Ovary (tissue), 9 donors: Measurements from ENCODE around the gene MPZ. TPM values are rescaled to one million over a fixed set of nuclear protein-coding genes. Genes with fewer than 3 reads are reported as not detected.

ENCODE experiments used
- DNase-seq, 5 donors: peaks; one replicate each; pipeline ENCODE4 v3.0.0-alpha.2; 2019 to 2020
- H3K27ac ChIP-seq, 2 donors: fragments of 200-600 bp; one replicate each; pipeline versions ENCODE4 v1.5.1 to v1.8.0; 2019 to 2022
- H3K27me3 ChIP-seq: fragments of 200-600 bp; one replicate; pipeline ENCODE4 v1.8.0; 2022
- H3K36me3 ChIP-seq: fragments of 200-600 bp; sonication (generic); one replicate; pipeline ENCODE4 v1.5.1; 2019
- H3K4me1 ChIP-seq: one replicate; pipeline ENCODE4 v1.8.1; 2013; ENCODE audit warnings: mild to moderate bottlenecking, moderate library complexity; ENCODE audit not compliant: insufficient read depth
- H3K4me3 ChIP-seq: fragments of 200-600 bp; sonication (generic); one replicate; pipeline ENCODE4 v1.5.1; 2017
- H3K9me3 ChIP-seq, 2 donors: fragments of 200-600 bp in 1 of 2; sonication (generic) in 1 of 2; one replicate each; pipeline versions ENCODE4 v1.5.1 to v1.8.1; 2013 to 2019; ENCODE audit warnings: mild to moderate bottlenecking in 1 of 2, moderate library complexity in 1 of 2
- EP300 ChIP-seq: sonication (generic); formaldehyde crosslinking; IDR thresholded peaks from one replicate; pipeline ENCODE4 v1.6.1; 2017; ENCODE audit warnings: antibody characterized with exemption
- POLR2A ChIP-seq: fragments of 450-650 bp; IDR thresholded peaks from one replicate; pipeline ENCODE4 v1.6.1; 2017; ENCODE audit warnings: antibody characterized with exemption, mild to moderate bottlenecking, moderate library complexity
- WGBS, 3 donors: extraction: QIAGEN DNeasy Blood & Tissue Kit in 1 of 3; methylation state at CpG; one replicate each; pipeline versions ENCODE4 v1.1.5 to v1.1.7; 2013 to 2017; 5-methylcytosine and 5-hydroxymethylcytosine counted together
- intact Hi-C, 4 donors: fragments of 100-400 bp; cut with DNase I; formaldehyde crosslinking; loops; one replicate each; pipeline versions ENCODE4 v1.11.0 to v1.15.1; 2022 to 2023
- polyA plus RNA-seq, 2 donors: library from polyadenylated mRNA; stranded (reverse); fragments of 200-250 nt in 1 of 2; fragments of 350-450 nt in 1 of 2; fragmentation: Illumina TruSeq in 1 of 2; extraction: RNeasy Lipid Tissue Mini Kit (QIAGEN cat#74804) in 1 of 2; gene quantifications; one replicate each; pipeline ENCODE4 v1.2.3, GENCODE V29; 2013 to 2014
- total RNA-seq, 7 donors: library from RNA; depleted of rRNA in 2 of 7; stranded (reverse); fragments of >200 nt in 2 of 7; fragmentation: NEBNext Ultra II Directional in 3 of 7; extraction: Animal tissue kit (Norgen Biotek cat#: 25700) in 3 of 7; gene quantifications; one replicate each; pipeline versions ENCODE4 v1.1.0 to v1.2.4, GENCODE V29; 2016 to 2023
- TF ChIP-seq, protein P1 (sequence below), 3 donors: fragments of 450-650 bp in 2 of 3; fragments of 200-600 bp in 1 of 3; IDR thresholded peaks; one replicate each; pipeline versions ENCODE4 v1.5.1 to v1.8.0; 2016 to 2022; ENCODE audit warnings: antibody characterized with exemption in 3 of 3, mild to moderate bottlenecking in 1 of 3
- donor health status: DM: no; HTN: no; CAD: no; lungs with moderate emphysema.
- donor health status: DM: no; HTN: no; CAD: no.
- donor health status: Bipolar disorder and iron deficiency.
- donor health status: DM: yes; HTN: yes; CAD: no.
- donor health status: DM: no; HTN: no; CAD: no.
- donor health status: DM: yes; HTN: yes; CAD: no.

Gene MPZ
- total and polyA plus RNA-seq, 9 donors, result 1.4 to 9.3 (median 2.5) TPM

DNA sequence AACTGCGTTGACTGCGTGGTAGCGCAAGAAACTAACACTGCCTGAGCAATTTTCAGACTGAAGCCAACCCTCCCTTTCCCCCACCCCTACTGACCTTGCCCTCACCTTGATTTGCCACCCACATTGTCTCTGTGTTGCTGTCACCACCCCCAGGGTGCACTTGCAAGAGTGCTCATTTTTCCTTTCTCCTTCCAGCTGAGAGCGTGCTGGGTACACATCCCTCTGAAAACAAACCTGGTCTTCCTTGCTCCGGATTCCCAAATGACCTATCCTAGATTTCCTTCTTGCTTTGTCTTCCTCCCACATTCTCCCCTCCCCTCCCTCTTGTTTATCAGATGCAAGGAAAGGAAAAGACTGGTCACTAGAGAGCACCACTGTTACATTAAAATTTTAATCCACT, 24.2 kb downstream of the MPZ start:
- no peak for TF ChIP-seq EP300
- TF ChIP-seq POLR2A, result no peak
- TF ChIP-seq, protein P1, sequence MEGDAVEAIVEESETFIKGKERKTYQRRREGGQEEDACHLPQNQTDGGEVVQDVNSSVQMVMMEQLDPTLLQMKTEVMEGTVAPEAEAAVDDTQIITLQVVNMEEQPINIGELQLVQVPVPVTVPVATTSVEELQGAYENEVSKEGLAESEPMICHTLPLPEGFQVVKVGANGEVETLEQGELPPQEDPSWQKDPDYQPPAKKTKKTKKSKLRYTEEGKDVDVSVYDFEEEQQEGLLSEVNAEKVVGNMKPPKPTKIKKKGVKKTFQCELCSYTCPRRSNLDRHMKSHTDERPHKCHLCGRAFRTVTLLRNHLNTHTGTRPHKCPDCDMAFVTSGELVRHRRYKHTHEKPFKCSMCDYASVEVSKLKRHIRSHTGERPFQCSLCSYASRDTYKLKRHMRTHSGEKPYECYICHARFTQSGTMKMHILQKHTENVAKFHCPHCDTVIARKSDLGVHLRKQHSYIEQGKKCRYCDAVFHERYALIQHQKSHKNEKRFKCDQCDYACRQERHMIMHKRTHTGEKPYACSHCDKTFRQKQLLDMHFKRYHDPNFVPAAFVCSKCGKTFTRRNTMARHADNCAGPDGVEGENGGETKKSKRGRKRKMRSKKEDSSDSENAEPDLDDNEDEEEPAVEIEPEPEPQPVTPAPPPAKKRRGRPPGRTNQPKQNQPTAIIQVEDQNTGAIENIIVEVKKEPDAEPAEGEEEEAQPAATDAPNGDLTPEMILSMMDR (IDR thresholded peaks at IDR 0.05), result no peak
- 57 to 75% (median 60%) methylated on average over 5 of the region's 5 CpGs for WGBS, 3 donors
- no peak for DNase-seq
- intact Hi-C loops, result loop anchor here in 1 of 4 donors (5.0 kb wide), 1 partner anchor 58 kb away; the partner anchor contains the start of gene TOMM40L
- no peak overlapping the region for H3K27ac ChIP-seq
- H3K4me1 ChIP-seq, result no peaks in the 10 kb centered on the region
- no peaks in the 10 kb centered on the region for H3K36me3 ChIP-seq
- no peaks in the 10 kb centered on the region for H3K9me3 ChIP-seq
- H3K27me3 ChIP-seq, result no peaks in the 10 kb centered on the region
- no peak overlapping the region for H3K4me3 ChIP-seq

DNA sequence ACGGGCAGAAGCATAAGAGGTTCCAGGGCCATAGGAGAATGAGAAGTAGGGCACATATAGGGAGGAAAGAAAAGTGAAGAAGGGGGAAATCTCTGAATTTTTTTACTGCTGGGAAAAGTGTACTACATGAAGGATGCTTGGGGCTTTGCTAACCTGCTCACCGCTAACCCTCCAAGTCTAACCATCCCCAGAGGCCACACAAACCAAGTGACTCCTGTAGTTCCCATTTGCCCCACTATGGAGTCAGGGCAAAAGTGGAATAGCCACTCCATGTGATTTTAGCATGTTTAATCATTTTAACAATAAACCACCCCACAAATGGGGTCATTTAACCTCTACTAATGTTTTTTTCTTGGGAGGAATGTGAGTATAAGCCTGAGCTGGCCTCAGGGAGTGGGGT, 24.7 kb downstream of the MPZ start:
- Histone ChIP-seq H3K4me3 (no peak overlapping the region), H3K27me3 (no peaks in the 10 kb centered on the region), H3K4me1 (no peaks in the 10 kb centered on the region), H3K27ac (no peak overlapping the region), H3K36me3 (no peaks in the 10 kb centered on the region), H3K9me3 (no peaks in the 10 kb centered on the region)
- no peak for DNase-seq
- WGBS, 3 donors, result 89 to 98% (median 95%) methylated on average over 2 of the region's 2 CpGs
- intact Hi-C loops, result loop anchor here in 1 of 4 donors (5.0 kb wide), 1 partner anchor 58 kb away; the partner anchor contains the start of gene TOMM40L
- no peak for TF ChIP-seq POLR2A
- TF ChIP-seq, protein P1 (IDR thresholded peaks at IDR 0.05), result no peak
- no peak for TF ChIP-seq EP300

DNA sequence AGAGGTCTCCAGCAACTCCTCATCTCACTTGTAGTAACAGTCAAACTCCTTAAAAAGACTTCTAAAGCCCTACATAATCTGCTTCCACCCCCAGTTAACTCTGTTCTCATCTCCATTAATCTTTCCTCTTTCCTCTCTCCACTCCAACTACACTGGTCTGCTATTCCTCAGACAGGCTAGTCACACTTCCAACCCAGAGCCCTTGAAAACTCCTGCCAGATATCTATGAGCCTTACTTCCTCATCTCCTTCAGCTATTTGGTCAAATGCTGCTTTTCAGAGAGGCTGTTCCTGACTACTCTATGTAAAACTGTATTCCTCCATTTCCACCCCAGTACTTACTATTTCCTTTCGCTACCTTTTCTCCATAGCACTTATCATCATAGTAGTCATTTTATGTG, 26.8 kb downstream of the MPZ start:
- DNase-seq, result no peak
- H3K4me3 ChIP-seq, result no peak overlapping the region
- no peaks in the 10 kb centered on the region for H3K36me3 ChIP-seq
- H3K27ac ChIP-seq, result no peak overlapping the region
- intact Hi-C loops, result no loop called here
- TF ChIP-seq POLR2A (no peak), EP300 (no peak)
- TF ChIP-seq, protein P1 (IDR thresholded peaks at IDR 0.05), result no peak
- H3K27me3 ChIP-seq, result no peaks in the 10 kb centered on the region
- no peaks in the 10 kb centered on the region for H3K4me1 ChIP-seq
- 94 to 100% (median 97%) methylated on average over 1 of the region's 1 CpG for WGBS, 3 donors
- H3K9me3 ChIP-seq, result no peaks in the 10 kb centered on the region

DNA sequence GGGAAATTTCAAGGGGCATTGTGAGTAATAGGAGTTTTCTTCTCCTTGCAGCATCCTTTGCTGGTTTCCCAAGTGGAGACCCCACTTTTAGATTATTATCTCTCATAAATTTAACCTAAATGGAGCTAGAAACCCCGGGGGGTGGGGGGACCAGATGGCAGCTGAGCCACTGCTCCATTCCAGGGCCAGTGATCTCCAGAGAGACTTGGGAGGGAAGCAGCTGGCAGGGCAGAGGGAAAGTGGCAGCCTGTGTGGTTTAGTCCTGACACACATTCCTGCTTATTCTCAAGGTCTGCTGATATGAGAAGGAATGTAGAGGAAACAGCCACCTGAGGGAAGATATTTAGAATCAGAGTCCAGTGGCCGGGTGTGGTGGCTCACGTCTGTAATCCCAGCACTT, 34.9 kb downstream of the MPZ start:
- no peak overlapping the region for H3K27ac ChIP-seq
- no peak for DNase-seq
- no peaks in the 10 kb centered on the region for H3K4me1 ChIP-seq
- no peaks in the 10 kb centered on the region for H3K9me3 ChIP-seq
- TF ChIP-seq POLR2A, result no peak
- TF ChIP-seq EP300, result no peak
- TF ChIP-seq, protein P1 (IDR thresholded peaks at IDR 0.05), result no peak
- no peaks in the 10 kb centered on the region for H3K27me3 ChIP-seq
- H3K36me3 ChIP-seq, result no peaks in the 10 kb centered on the region
- intact Hi-C loops, result no loop called here
- WGBS, 3 donors, result 31 to 59% (median 39%) methylated on average over 3 of the region's 3 CpGs
- H3K4me3 ChIP-seq, result no peak overlapping the region

- TF ChIP-seq EP300, result no peak
- TF ChIP-seq, protein P1 (IDR thresholded peaks at IDR 0.05), result no peak
- TF ChIP-seq POLR2A, result no peak
- intact Hi-C loops, result no loop called here
- no peaks in the 10 kb centered on the region for H3K27me3 ChIP-seq
- 26 to 32% (median 28%) methylated on average over 3 of the region's 3 CpGs for WGBS, 3 donors
- H3K4me3 ChIP-seq, result no peak overlapping the region
- H3K4me1 ChIP-seq, result no peaks in the 10 kb centered on the region
- no peaks in the 10 kb centered on the region for H3K9me3 ChIP-seq
- H3K27ac ChIP-seq, result no peak overlapping the region
- H3K36me3 ChIP-seq, result no peaks in the 10 kb centered on the region
- DNase-seq, result no peak
Observed at GRCh38 chr1:161273402-161273801, 36.4 kb downstream of the MPZ start.
